HG03354 (cell line): ENCODE measurements around the gene RAD54L.

ENCODE experiments used
- ATAC-seq: cut with Tn5 transposase; IDR thresholded peaks from one replicate; pipeline ENCODE4 v1.9.1; 2021; ENCODE audit warnings: mild to moderate bottlenecking; ENCODE audit not compliant: unreplicated experiment, poor library complexity, severe bottlenecking

Gene RAD54L

DNA sequence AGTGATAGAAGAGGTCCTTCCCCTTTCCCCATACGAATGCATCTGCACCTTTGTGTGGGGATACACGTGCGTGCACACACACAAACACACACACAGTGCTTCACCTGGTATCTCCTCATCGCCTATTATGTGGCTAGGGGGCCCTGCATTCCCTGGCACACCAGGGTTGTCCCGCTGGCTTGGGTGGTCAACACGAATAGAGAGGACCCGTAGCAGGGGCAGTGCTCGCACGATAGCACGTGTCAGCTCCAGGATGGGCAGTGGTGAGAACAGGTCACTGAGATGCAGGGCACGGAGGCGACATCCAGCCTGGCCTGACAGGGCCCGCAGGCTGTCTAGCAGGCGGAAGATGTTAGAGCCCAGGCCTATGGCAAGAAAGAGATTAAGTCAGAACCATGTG lies 33.5 kb downstream of the RAD54L start:
- ATAC-seq: no peak

DNA sequence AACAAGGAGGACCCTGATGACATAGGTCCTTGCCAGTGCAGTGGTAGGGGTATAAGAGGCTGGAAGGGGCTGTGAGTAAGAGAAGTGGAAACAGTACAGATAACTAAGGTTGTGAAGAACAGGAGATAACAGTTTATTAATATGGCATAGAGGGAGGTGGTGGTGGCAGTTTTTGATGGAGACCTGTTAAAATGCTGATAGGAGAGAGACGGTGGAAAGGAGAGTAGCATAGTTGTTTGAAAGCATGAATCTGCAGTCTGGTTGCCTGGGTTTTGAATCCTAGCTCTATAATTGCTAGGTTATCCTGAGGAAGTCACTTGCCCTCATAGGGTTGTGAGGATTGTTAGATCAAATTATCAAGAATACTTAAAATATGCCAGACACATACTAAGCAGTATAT lies 36.5 kb downstream of the RAD54L start:
- ATAC-seq: no peak

GRCh38 chr1:46284597-46285564 lies 37.3 kb downstream of the RAD54L start:
- ATAC-seq: no peak

- ATAC-seq: no peak
These were observed 38.3 kb downstream of the RAD54L start for GRCh38 chr1:46285730-46286477.

GRCh38 chr1:46288485-46289133 lies 41.0 kb downstream of the RAD54L start:
- ATAC-seq: no peak

DNA sequence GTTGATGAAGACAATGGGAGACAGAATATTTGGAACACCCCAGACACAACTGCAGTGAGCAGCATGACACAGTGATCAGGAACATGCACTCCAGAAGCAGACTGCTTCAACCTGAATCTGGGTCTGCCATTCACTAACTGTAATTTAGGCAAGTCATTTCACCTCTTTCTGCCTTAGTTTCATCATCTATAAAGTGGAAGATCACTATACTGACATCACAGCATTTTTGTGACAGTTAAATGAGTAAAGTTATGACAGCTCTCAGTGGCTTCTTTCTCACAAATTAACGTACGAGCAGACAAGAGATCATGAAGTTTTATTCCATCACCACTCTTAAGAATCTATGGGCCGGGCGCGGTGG lies 41.6 kb downstream of the RAD54L start:
- ATAC-seq: no peak

DNA sequence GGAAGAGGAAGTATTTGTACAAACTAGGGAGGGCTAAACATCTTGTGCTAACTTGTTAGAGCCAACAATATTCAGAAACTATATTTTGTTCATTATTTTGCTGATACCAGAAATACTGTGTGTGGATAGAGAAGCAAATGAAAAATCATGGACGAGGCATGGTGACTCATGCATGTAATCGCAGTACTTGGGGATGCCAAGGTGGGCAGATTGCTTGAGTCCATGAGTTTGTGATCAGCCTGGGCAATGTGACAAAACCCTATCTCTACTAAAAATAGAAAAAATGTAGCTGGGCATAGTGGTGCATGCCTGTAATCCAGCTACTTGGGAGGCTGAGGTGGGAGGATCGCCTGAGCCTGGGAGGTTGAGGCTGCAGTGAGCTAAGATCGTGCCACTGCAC lies 42.4 kb downstream of the RAD54L start:
- no peak for ATAC-seq

- no peak for ATAC-seq
These were observed 47.7 kb downstream of the RAD54L start for GRCh38 chr1:46295306-46295705.

DNA sequence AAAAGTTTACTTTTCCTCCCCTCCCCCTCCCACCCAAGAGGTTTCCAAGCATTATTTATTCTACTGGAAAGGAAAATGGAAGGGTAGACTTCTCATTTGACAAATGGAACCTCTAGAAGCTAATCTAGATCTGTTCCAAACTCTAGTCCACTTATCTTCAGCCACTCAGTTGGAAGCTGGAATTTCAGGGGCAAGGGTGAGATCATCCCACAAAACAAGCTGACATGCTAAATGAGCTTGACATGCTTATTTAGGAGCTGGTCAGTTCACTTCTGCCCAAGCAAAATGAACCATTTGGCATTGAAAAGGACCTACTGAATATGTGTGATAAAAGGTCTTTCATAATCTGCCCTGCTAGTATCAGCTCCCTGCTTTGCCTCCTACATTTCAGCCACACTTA lies 50.8 kb downstream of the RAD54L start:
- no peak for ATAC-seq

DNA sequence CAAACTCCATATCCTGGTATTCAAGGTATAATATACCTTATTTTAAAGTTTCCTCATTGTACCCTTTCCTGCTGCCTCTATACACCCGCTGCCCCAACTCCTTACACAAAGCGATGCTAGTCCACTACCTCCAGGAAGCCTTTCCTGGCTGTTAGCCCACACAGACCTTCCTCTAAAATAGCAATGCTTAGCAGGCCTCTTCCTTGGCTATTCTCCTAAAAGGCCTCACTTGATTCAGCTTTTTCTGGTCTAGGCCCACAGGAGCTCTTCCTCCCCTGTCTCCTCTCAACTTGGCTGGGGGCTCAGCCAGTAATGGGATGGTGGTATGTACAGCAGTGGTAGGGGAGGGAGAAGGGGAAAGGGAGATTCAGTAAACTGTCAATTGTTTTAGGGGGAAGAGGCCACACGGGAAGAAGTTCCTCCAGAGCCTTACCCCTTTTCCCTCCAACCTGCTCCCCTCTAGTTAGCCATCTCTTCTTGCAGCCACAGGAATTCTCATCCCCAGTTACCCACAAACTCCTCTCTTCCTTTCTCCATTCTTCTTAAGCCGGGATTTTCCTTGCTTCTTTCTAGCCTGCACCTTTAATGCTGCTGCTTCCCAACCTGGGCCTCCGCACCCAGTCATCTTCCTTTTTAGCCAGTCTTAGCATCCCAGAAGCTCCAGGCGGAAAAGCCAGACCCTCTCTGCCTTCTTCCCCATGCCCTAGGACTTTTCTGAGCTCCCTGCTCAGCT lies 53.3 kb downstream of the RAD54L start:
- ATAC-seq: no peak

GRCh38 chr1:46301406-46301807 lies 53.8 kb downstream of the RAD54L start:
- no peak for ATAC-seq

DNA sequence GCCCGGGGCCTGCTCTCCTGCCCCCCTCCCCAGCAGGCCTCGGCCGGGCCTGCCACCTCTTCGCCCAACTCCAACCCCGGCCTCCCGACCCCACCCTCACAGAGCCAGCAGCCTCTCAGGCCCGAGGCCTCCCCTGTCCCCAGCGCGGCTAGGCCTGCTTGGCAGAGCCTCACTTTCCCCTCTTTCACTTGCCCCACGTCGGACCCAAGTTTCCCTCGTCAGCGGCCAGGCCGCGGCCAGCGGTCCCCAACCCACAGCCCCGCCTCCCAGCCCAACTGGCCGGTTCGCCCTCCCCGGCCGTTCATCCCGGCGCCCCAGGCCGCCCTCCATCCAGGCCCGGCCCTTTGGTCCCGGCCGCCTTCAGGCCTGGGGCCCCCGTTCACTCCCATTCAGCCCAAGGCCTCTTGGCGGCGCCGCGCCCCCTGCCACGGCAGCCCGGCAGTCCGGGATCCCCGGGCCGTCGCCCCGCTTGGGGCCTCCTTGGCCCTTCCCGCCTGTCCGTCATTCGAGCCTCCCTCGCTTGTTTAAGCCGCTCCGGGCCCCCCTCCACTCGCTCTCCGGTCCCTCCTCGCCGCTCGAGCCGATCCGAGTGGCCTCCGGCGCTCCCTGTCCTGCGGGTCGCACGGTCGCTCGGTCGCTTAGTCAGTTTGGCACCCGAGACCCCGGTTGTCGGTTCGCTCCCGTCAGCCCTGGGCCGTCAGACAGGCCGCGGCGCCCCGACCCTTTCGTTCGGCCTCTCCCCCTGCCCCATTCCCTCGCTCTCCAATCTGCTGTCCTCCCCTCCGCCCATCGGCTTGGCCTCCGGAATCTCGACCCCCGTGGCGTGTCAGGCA lies 54.5 kb downstream of the RAD54L start:
- peak; percentile 35 for ATAC-seq

- peak; percentile 16 for ATAC-seq
These were observed 55.1 kb downstream of the RAD54L start for GRCh38 chr1:46302641-46303037.

- peak; percentile 85 for ATAC-seq
These were observed 55.7 kb downstream of the RAD54L start, which contains the start of the genes LRRC41 and UQCRH for GRCh38 chr1:46303038-46303871. Gene LRRC41, minus strand, starts transcription at chr1:46303616. Its CDS starts 294 bp downstream, at chr1:46303322. Gene UQCRH, plus strand, starts transcription at chr1:46303698. Its CDS starts 69 bp downstream, at chr1:46303767.

DNA sequence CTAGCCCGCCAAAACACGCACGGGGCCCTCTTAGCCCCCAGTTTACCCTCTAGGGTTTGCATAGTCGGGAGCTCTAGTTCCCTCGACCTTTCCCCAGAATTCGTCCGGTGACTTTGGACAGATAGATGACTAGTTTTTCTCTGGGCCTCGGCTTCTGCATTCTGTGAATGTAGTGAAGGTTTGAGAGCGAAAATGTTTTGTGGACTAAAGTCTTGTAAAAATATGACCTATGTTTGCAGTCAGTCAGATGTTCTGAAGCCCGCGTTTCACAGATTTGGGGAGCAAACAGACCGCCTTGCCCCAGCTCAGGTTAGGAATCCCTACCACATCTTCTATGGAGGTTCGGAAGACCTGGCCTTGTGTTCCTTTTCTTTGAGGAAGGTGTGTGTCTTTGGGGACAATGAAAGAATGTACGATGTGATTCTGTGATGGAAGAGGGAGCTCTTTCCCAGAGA lies 56.3 kb downstream of the RAD54L start:
- no peak for ATAC-seq

GRCh38 chr1:46306159-46306530 lies 58.6 kb downstream of the RAD54L start:
- ATAC-seq: no peak

DNA sequence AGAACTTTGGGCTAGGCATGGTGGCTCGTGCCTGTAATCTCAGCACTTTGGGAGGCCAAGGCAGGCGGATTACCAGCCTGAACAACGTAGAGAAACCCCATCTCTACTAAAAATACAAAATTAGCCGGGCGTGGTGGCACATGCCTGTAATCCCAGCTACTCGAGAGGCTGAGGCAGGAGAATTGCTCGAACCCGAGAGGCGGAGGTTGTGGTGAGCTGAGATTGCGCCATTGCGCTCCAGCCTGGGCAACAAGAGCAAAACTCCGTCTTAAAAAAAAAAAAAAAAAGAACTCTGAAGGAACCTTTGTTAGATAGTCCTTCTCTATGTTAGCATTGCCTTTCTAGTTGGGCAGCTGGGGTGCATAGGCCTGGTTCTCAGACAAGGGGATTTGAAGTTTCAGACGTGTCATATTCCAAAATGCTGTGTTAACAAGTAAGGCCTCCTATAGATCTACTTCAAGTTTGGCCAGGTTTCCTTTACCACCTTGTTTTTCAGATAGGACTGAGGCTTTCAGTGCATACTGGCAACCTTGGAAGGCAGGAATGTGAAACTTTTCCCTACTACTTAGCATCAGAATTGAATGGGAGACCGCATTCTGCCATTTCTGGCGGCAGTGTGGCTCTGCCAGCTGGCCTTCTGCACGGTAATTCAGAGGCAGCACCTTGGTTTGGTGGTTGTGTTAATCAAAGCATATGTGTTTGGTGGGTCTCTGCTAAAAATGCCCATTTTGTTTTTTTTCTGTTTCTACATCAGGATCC lies 62.0 kb downstream of the RAD54L start:
- no peak for ATAC-seq
